Endothelial cell of umbilical vein (primary cell): ENCODE measurements around the gene GIGYF2. TPM values are rescaled to one million over a fixed set of nuclear protein-coding genes. Genes with fewer than 3 reads are reported as not detected.

Experiments used
- BruUV-seq: library from RNA; stranded (reverse); fragments of 400-500 nt; replicated peaks from 2 replicates; lab custom pipeline; 2021; lab: Mats Ljungman, UMichigan
- CTCF ChIA-PET: fragments of 300-600, 350-600 bp; sonication (Branson Sonifier 250); formaldehyde crosslinking; loops from one replicate; lab custom pipeline; 2021; ENCODE audit warnings: antibody characterized with exemption, inconsistent platforms; lab: Charles Lee
- POLR2A ChIA-PET: fragments of 300-600, 350-600 bp; sonication (Branson Sonifier 250); formaldehyde crosslinking; loops from one replicate; lab custom pipeline; 2021; ENCODE audit warnings: antibody characterized with exemption, inconsistent platforms; lab: Charles Lee
- DNase-seq: peaks from one replicate; pipeline ENCODE4 v3.0.0-alpha.2; 2011; ENCODE audit warnings: low read depth, low spot score
- FAIRE-seq: peaks from 2 replicates; lab custom pipeline; 2011; peaks lifted over from hg19 to GRCh38; lab: Jason Lieb, UNC
- H2AFZ ChIP-seq: 2 replicates; pipeline ENCODE4 v1.6.0; 2012; ENCODE audit warnings: low read depth, low read length, control low read depth, inconsistent platforms
- H3K27ac ChIP-seq: 2 replicates; pipeline ENCODE4 v1.5.1; 2011; ENCODE audit warnings: low read depth, mild to moderate bottlenecking, control low read depth, low read length, moderate library complexity; ENCODE audit not compliant: insufficient read depth
- H3K27me3 ChIP-seq, 2 experiments: 2 replicates each; pipeline versions ENCODE4 v1.6.0 to v1.6.1; 2011; ENCODE audit warnings: low read length in 2 of 2, mixed read lengths in 1 of 2; ENCODE audit not compliant: control insufficient read depth in 2 of 2, insufficient read depth in 2 of 2
- H3K36me3 ChIP-seq, 2 experiments: 2 replicates in 1 of 2; 3 replicates in 1 of 2; pipeline ENCODE4 v1.5.1; 2011; ENCODE audit warnings: low read length in 2 of 2, mild to moderate bottlenecking in 1 of 2, moderate library complexity in 1 of 2; ENCODE audit not compliant: control insufficient read depth in 2 of 2, insufficient read depth in 2 of 2; ENCODE audit errors: extremely low read depth in 1 of 2
- H3K4me1 ChIP-seq: 3 replicates; pipeline ENCODE4 v1.5.1; 2011; ENCODE audit warnings: mild to moderate bottlenecking, low read length; ENCODE audit not compliant: control insufficient read depth, insufficient read depth; ENCODE audit errors: extremely low read depth
- H3K4me2 ChIP-seq: 2 replicates; pipeline ENCODE4 v1.6.1; 2011; ENCODE audit warnings: low read length, control low read depth, mixed read lengths; ENCODE audit not compliant: insufficient read depth
- H3K4me3 ChIP-seq, 3 experiments: fragments of 200-600 bp in 1 of 3; sonication (generic), shearing (Covaris generic) in 1 of 3; replicated peaks in 1 of 3; 2 replicates each; pipeline ENCODE4 v1.5.1; 2011 to 2016; ENCODE audit warnings: control low read depth in 3 of 3, low read length in 3 of 3, mild to moderate bottlenecking in 2 of 3, inconsistent platforms in 1 of 3, low read depth in 1 of 3, moderate library complexity in 1 of 3; ENCODE audit not compliant: insufficient read depth in 1 of 3
- H3K79me2 ChIP-seq: 2 replicates; pipeline ENCODE4 v1.6.0; 2012; ENCODE audit warnings: low read length, inconsistent platforms; ENCODE audit not compliant: control insufficient read depth, insufficient read depth
- H3K9ac ChIP-seq: replicated peaks from 2 replicates; pipeline ENCODE3; 2011; ENCODE audit warnings: low read length, control low read depth; ENCODE audit not compliant: insufficient read depth; ENCODE audit errors: extremely low read depth
- H3K9me1 ChIP-seq: replicated peaks from 3 replicates; pipeline ENCODE4 v1.6.0; 2011; ENCODE audit warnings: mild to moderate bottlenecking, low read length; ENCODE audit not compliant: control insufficient read depth, insufficient read depth; ENCODE audit errors: extremely low read depth
- H3K9me3 ChIP-seq: replicated peaks from 2 replicates; pipeline ENCODE4 v1.5.1; 2012; ENCODE audit warnings: low read length, inconsistent platforms; ENCODE audit not compliant: control insufficient read depth, insufficient read depth
- H4K20me1 ChIP-seq: replicated peaks from 2 replicates; pipeline ENCODE3; 2011; ENCODE audit warnings: mild to moderate bottlenecking, low read length; ENCODE audit not compliant: control insufficient read depth, insufficient read depth; ENCODE audit errors: extremely low read depth
- EZH2 ChIP-seq: IDR thresholded peaks from 2 replicates; pipeline ENCODE4 v1.6.1; 2012; ENCODE audit warnings: borderline replicate concordance, low read depth, mild to moderate bottlenecking, moderate library complexity, low read length, inconsistent platforms; ENCODE audit not compliant: severe bottlenecking
- FOS ChIP-seq: IDR thresholded peaks from 2 replicates; pipeline ENCODE4 v1.6.1; 2011; ENCODE audit warnings: mild to moderate bottlenecking, low read length, moderate library complexity, borderline replicate concordance; ENCODE audit not compliant: insufficient read depth
- GATA2 ChIP-seq: IDR thresholded peaks from 2 replicates; pipeline ENCODE4 v1.7.0; 2011; ENCODE audit warnings: low read depth, mild to moderate bottlenecking, moderate library complexity, mixed read lengths, low read length; ENCODE audit not compliant: insufficient read length, insufficient read depth
- JUN ChIP-seq: IDR thresholded peaks from 2 replicates; pipeline ENCODE4 v1.6.1; 2011; ENCODE audit warnings: borderline replicate concordance, low read depth; ENCODE audit not compliant: insufficient read length, insufficient read depth
- MYC ChIP-seq: IDR thresholded peaks from one replicate; pipeline ENCODE4 v1.6.1; 2011; ENCODE audit warnings: mild to moderate bottlenecking, low read depth, low read length
- POLR2A ChIP-seq: IDR thresholded peaks from 2 replicates; pipeline ENCODE4 v1.6.1; 2012; ENCODE audit warnings: low read depth, mild to moderate bottlenecking, control low read depth, low read length
- POLR2AphosphoS5 ChIP-seq: IDR thresholded peaks from 2 replicates; pipeline ENCODE4 v1.6.1; 2012; ENCODE audit warnings: low read depth, mild to moderate bottlenecking, control low read depth, low read length, moderate library complexity; ENCODE audit not compliant: insufficient read depth
- dilution Hi-C: fragments of 300-500 bp; cut with MboI; formaldehyde crosslinking; loops from one replicate; pipeline ENCODE4 v1.15.0; 2019; ENCODE audit warnings: low sequenced_read_pairs; ENCODE audit not compliant: extremely low pct_ligation_motif_present
- intact Hi-C: fragments of 100-400 bp; cut with micrococcal nuclease; formaldehyde crosslinking; loops from one replicate; pipeline ENCODE4 v1.10.0; 2022
- polyA plus RNA-seq, 4 experiments: library from polyadenylated mRNA; depleted of rRNA in 3 of 4; stranded (reverse) in 3 of 4; unstranded in 1 of 4; fragments of >200 nt; gene quantifications; 2 replicates each; pipeline versions ENCODE4 v1.2.1 to v1.2.3, GENCODE V29; 2011 to 2012; ENCODE audit warnings: missing spikeins in 1 of 4
- total RNA-seq: library from RNA; stranded (reverse); gene quantifications from 2 replicates; pipeline ENCODE4 v1.2.3, GENCODE V29; 2021
- TF ChIP-seq, protein P1 (sequence below): IDR thresholded peaks from 2 replicates; pipeline ENCODE4 v1.6.1; 2011; ENCODE audit not compliant: insufficient read depth, insufficient read length
- TF ChIP-seq, protein P2 (sequence below), 2 donors: IDR thresholded peaks; 1 replicate in 1 of 2; 2 replicates in 1 of 2; pipeline ENCODE4 v1.5.1; 2011; ENCODE audit warnings: low read length in 2 of 2, mild to moderate bottlenecking in 2 of 2, moderate library complexity in 2 of 2, control low read depth in 1 of 2, inconsistent platforms in 1 of 2, low read depth in 1 of 2; ENCODE audit not compliant: insufficient read depth in 1 of 2; ENCODE audit errors: extremely low read depth in 1 of 2

The GIGYF2 gene
- total and polyA plus RNA-seq, 2 donors (not counting 3 experiments of a cell fraction or from before 2014, with no cell fraction given) = 22.9 to 56.4 TPM

DNA sequence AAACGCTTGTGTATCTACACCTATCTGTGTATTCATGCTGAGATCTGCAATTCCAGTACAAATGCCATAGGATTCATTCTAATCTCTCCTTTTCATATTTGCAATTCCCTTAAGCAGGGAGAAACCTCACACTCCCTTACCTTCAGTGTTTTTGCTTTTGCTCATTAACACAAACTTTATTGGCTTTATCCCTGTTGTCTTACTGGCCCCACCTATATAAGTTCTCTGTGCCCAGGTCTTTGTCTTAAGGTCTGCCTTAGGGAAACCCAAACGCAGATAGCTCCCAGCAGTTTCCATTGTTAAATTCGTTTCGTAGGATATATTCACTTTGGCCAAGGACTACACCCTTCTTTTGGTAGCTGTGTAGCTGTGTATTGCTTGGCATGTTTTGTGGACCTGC lies 169.0 kb downstream of the GIGYF2 start:
- DNase-seq (no peak), FAIRE-seq (no peak)
- no peaks in the 10 kb centered on the region for H3K27me3 ChIP-seq
- intact Hi-C loops = no loop called here
- H3K9me3 ChIP-seq = no peaks in the 10 kb centered on the region
- H3K36me3 ChIP-seq = no peaks in the 10 kb centered on the region
- no peak overlapping the region for H3K4me3 ChIP-seq
- no peak overlapping the region for H2AFZ ChIP-seq
- H3K9me1 ChIP-seq = no peaks in the 10 kb centered on the region
- no peak for TF ChIP-seq FOS
- no peak for TF ChIP-seq MYC
- TF ChIP-seq EZH2 = no peak
- TF ChIP-seq, protein P1, sequence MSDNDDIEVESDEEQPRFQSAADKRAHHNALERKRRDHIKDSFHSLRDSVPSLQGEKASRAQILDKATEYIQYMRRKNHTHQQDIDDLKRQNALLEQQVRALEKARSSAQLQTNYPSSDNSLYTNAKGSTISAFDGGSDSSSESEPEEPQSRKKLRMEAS = no peak
- no peak for TF ChIP-seq POLR2AphosphoS5
- TF ChIP-seq JUN = no peak
- TF ChIP-seq POLR2A = no peak
- TF ChIP-seq GATA2 = no peak
- TF ChIP-seq, protein P2, sequence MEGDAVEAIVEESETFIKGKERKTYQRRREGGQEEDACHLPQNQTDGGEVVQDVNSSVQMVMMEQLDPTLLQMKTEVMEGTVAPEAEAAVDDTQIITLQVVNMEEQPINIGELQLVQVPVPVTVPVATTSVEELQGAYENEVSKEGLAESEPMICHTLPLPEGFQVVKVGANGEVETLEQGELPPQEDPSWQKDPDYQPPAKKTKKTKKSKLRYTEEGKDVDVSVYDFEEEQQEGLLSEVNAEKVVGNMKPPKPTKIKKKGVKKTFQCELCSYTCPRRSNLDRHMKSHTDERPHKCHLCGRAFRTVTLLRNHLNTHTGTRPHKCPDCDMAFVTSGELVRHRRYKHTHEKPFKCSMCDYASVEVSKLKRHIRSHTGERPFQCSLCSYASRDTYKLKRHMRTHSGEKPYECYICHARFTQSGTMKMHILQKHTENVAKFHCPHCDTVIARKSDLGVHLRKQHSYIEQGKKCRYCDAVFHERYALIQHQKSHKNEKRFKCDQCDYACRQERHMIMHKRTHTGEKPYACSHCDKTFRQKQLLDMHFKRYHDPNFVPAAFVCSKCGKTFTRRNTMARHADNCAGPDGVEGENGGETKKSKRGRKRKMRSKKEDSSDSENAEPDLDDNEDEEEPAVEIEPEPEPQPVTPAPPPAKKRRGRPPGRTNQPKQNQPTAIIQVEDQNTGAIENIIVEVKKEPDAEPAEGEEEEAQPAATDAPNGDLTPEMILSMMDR (IDR thresholded peaks at IDR 0.05; ENCODE audit: extremely low read depth in 1 of 2, insufficient read depth in 1 of 2, low read depth in 1 of 2, low read length in 2 of 2) = no peak
- BruUV-seq = no TSS peak
- no peak overlapping the region for H3K9ac ChIP-seq
- H3K27ac ChIP-seq = no peak overlapping the region
- CTCF ChIA-PET = interaction anchor here (0.9 kb wide), 1 partner anchor 10 kb away, joined by 3 read pairs; no protein-coding TSS in a partner anchor
- POLR2A ChIA-PET = interaction anchor here (0.7 kb wide), 1 partner anchor 210 kb away, joined by 8 read pairs; no protein-coding TSS in a partner anchor
- no peak overlapping the region for H3K4me2 ChIP-seq
- no peaks in the 10 kb centered on the region for H3K79me2 ChIP-seq
- H3K4me1 ChIP-seq = no peaks in the 10 kb centered on the region
- no peaks in the 10 kb centered on the region for H4K20me1 ChIP-seq
- dilution Hi-C loops = no loop called here
